Loucy (cell line): ENCODE results near the gene SLC25A21.

Source experiments
- H2AFZ ChIP-seq: fragments of 200-600 bp; sonication (generic); 2 replicates; pipeline ENCODE4 v1.6.0; 2016; ENCODE audit warnings: antibody characterized with exemption, mild to moderate bottlenecking, low read length, moderate library complexity
- H3F3A ChIP-seq: fragments of 200-600 bp; 2 replicates; pipeline ENCODE4 v1.6.0; 2016; ENCODE audit warnings: antibody characterized with exemption, low read depth, mild to moderate bottlenecking
- H3K27me3 ChIP-seq: fragments of 200-600 bp; sonication (generic); 2 replicates; pipeline ENCODE4 v1.6.1; 2014; ENCODE audit warnings: low read length, mild to moderate bottlenecking; ENCODE audit not compliant: insufficient read depth, poor library complexity, severe bottlenecking
- H3K36me3 ChIP-seq: fragments of 200-600 bp; sonication (generic); 2 replicates; pipeline ENCODE4 v1.6.1; 2016; ENCODE audit warnings: low read length; ENCODE audit not compliant: insufficient read depth
- H3K4me1 ChIP-seq: fragments of 200-600 bp; sonication (generic); 2 replicates; pipeline ENCODE4 v1.5.1; 2014; ENCODE audit warnings: low read length, mild to moderate bottlenecking; ENCODE audit not compliant: insufficient read depth, poor library complexity, severe bottlenecking
- H3K4me2 ChIP-seq: fragments of 200-600 bp; sonication (generic); 2 replicates; pipeline ENCODE4 v1.6.0; 2014; ENCODE audit warnings: antibody characterized with exemption, low read length, low read depth, mild to moderate bottlenecking; ENCODE audit not compliant: poor library complexity, severe bottlenecking
- H3K4me3 ChIP-seq: fragments of 200-600 bp; sonication (generic); 2 replicates; pipeline ENCODE4 v1.5.1; 2014; ENCODE audit warnings: low read length, mild to moderate bottlenecking, mixed read lengths; ENCODE audit not compliant: poor library complexity, severe bottlenecking
- H3K79me2 ChIP-seq: fragments of 200-600 bp; sonication (generic); 2 replicates; pipeline ENCODE4 v1.6.1; 2014; ENCODE audit warnings: low read length; ENCODE audit not compliant: insufficient read depth
- H3K9ac ChIP-seq: fragments of 200-600 bp; sonication (generic); 2 replicates; pipeline ENCODE4 v1.6.0; 2014; ENCODE audit warnings: mild to moderate bottlenecking, low read depth, low read length, moderate library complexity; ENCODE audit not compliant: poor library complexity, severe bottlenecking
- H3K9me2 ChIP-seq: fragments of 200-600 bp; sonication (generic); replicated peaks from 2 replicates; pipeline ENCODE4 v1.6.1; 2016; ENCODE audit warnings: low read depth, low read length, mixed read lengths
- H3K9me3 ChIP-seq: fragments of 200-600 bp; sonication (generic); 2 replicates; pipeline ENCODE4 v1.6.1; 2014; ENCODE audit warnings: mild to moderate bottlenecking, antibody characterized with exemption, low read length, low read depth; ENCODE audit not compliant: insufficient read depth
- H4K20me1 ChIP-seq: fragments of 200-600 bp; sonication (generic); 2 replicates; pipeline ENCODE4 v1.6.0; 2014; ENCODE audit warnings: antibody characterized with exemption, low read length, mild to moderate bottlenecking; ENCODE audit not compliant: insufficient read depth, poor library complexity, severe bottlenecking
- CTCF ChIP-seq: fragments of 200-600 bp; sonication (generic); conservative IDR thresholded peaks from 2 replicates; pipeline ENCODE4 v1.5.1; 2014; ENCODE audit warnings: mild to moderate bottlenecking, antibody characterized with exemption, low read length
- EZH2phosphoT487 ChIP-seq: fragments of 200-600 bp; IDR thresholded peaks from 2 replicates; pipeline ENCODE4 v1.6.1; 2018; ENCODE audit warnings: antibody characterized with exemption, mild to moderate bottlenecking, moderate library complexity, borderline replicate concordance

The SLC25A21 gene

GRCh38 chr14:37088356-37089215, 83.8 kb downstream of the SLC25A21 start:
- H3K36me3 ChIP-seq, result no peaks in the 10 kb centered on the region
- no peak overlapping the region for H3K4me2 ChIP-seq
- H3K27me3 ChIP-seq, result no peaks in the 10 kb centered on the region
- TF ChIP-seq CTCF (no peak), EZH2phosphoT487 (no peak)
- no peak overlapping the region for H2AFZ ChIP-seq
- no peak overlapping the region for H3K4me3 ChIP-seq
- H4K20me1 ChIP-seq, result no peaks in the 10 kb centered on the region
- H3K9ac ChIP-seq, result no peak overlapping the region
- no peaks in the 10 kb centered on the region for H3K9me2 ChIP-seq
- no peaks in the 10 kb centered on the region for H3K9me3 ChIP-seq
- no peaks in the 10 kb centered on the region for H3F3A ChIP-seq
- no peaks in the 10 kb centered on the region for H3K4me1 ChIP-seq
- H3K79me2 ChIP-seq, result no peaks in the 10 kb centered on the region

GRCh38 chr14:37087520-37087919, 84.9 kb downstream of the SLC25A21 start:
- Histone ChIP-seq H3K4me2 (no peak overlapping the region), H3K27me3 (no peaks in the 10 kb centered on the region), H3K9me3 (no peaks in the 10 kb centered on the region), H3K9ac (no peak overlapping the region), H2AFZ (no peak overlapping the region), H3F3A (no peaks in the 10 kb centered on the region), H3K4me3 (no peak overlapping the region), H3K79me2 (no peaks in the 10 kb centered on the region), H3K36me3 (no peaks in the 10 kb centered on the region), H4K20me1 (no peaks in the 10 kb centered on the region), H3K4me1 (no peaks in the 10 kb centered on the region), H3K9me2 (no peaks in the 10 kb centered on the region)
- TF ChIP-seq CTCF, result no peak
- no peak for TF ChIP-seq EZH2phosphoT487

- no peaks in the 10 kb centered on the region for H3F3A ChIP-seq
- H3K9ac ChIP-seq, result no peak overlapping the region
- no peaks in the 10 kb centered on the region for H3K4me1 ChIP-seq
- H3K4me3 ChIP-seq, result no peak overlapping the region
- no peaks in the 10 kb centered on the region for H3K9me3 ChIP-seq
- no peak overlapping the region for H3K4me2 ChIP-seq
- H3K27me3 ChIP-seq, result no peaks in the 10 kb centered on the region
- TF ChIP-seq CTCF (no peak), EZH2phosphoT487 (no peak)
- H3K9me2 ChIP-seq, result no peaks in the 10 kb centered on the region
- H3K36me3 ChIP-seq, result no peaks in the 10 kb centered on the region
- H4K20me1 ChIP-seq, result no peaks in the 10 kb centered on the region
- no peak overlapping the region for H2AFZ ChIP-seq
- no peaks in the 10 kb centered on the region for H3K79me2 ChIP-seq
Observed at GRCh38 chr14:37083599-37083998, 88.8 kb downstream of the SLC25A21 start.
